Liver (tissue), 9 donors: Measurements from ENCODE around the gene ENDOU. TPM values are rescaled to one million over a fixed set of nuclear protein-coding genes. Genes with fewer than 3 reads are reported as not detected.

Experiments
- DNase-seq: peaks from one replicate; pipeline ENCODE4 v3.0.0-alpha.2; 2017; ENCODE audit warnings: low spot score
- H3K27ac ChIP-seq, 2 donors: one replicate each; pipeline ENCODE4 v1.7.0; 2013; ENCODE audit warnings: inconsistent platforms in 2 of 2, low read length in 2 of 2, control low read depth in 1 of 2, low read depth in 1 of 2, mild to moderate bottlenecking in 1 of 2
- H3K27me3 ChIP-seq, 4 donors: one replicate each; pipeline versions ENCODE4 v1.6.1 to v1.7.0; 2013; ENCODE audit warnings: low read length in 3 of 4, inconsistent platforms in 1 of 4, mild to moderate bottlenecking in 1 of 4, moderate library complexity in 1 of 4; ENCODE audit not compliant: control insufficient read depth in 4 of 4, insufficient read depth in 4 of 4
- H3K36me3 ChIP-seq, 4 donors: one replicate each; pipeline versions ENCODE4 v1.6.1 to v1.7.0; 2013; ENCODE audit warnings: low read length in 3 of 4, mild to moderate bottlenecking in 3 of 4, low read depth in 1 of 4, moderate library complexity in 1 of 4; ENCODE audit not compliant: control insufficient read depth in 4 of 4, insufficient read depth in 3 of 4
- H3K4me1 ChIP-seq, 4 donors: one replicate each; pipeline versions ENCODE4 v1.6.1 to v1.7.0; 2013; ENCODE audit warnings: low read length in 3 of 4, mild to moderate bottlenecking in 3 of 4, moderate library complexity in 1 of 4; ENCODE audit not compliant: control insufficient read depth in 4 of 4, insufficient read depth in 4 of 4
- H3K4me3 ChIP-seq, 3 donors: one replicate each; pipeline versions ENCODE4 v1.6.1 to v1.7.0; 2013; ENCODE audit warnings: low read length in 3 of 3, control low read depth in 1 of 3, low read depth in 1 of 3, mild to moderate bottlenecking in 1 of 3
- H3K9ac ChIP-seq, 2 donors: one replicate each; pipeline ENCODE4 v1.7.0; 2013; ENCODE audit warnings: low read length in 2 of 2, mild to moderate bottlenecking in 2 of 2, moderate library complexity in 2 of 2, control low read depth in 1 of 2, low read depth in 1 of 2
- H3K9me3 ChIP-seq, 4 donors: one replicate each; pipeline versions ENCODE4 v1.6.1 to v1.7.0; 2013; ENCODE audit warnings: low read length in 3 of 4; ENCODE audit not compliant: control insufficient read depth in 4 of 4
- EGR1 ChIP-seq, 2 donors: IDR thresholded peaks; 2 replicates each; pipeline ENCODE4 v1.6.1; 2016 to 2018; ENCODE audit warnings: antibody characterized with exemption in 2 of 2, low read depth in 2 of 2
- FOXA1 ChIP-seq: IDR thresholded peaks from 2 replicates; pipeline ENCODE4 v1.6.1; 2016; ENCODE audit warnings: antibody characterized with exemption
- GABPA ChIP-seq, 2 donors: IDR thresholded peaks in 1 of 2; conservative IDR thresholded peaks in 1 of 2; 2 replicates each; pipeline ENCODE4 v1.6.1; 2016; ENCODE audit warnings: antibody characterized with exemption in 2 of 2, mild to moderate bottlenecking in 1 of 2, moderate library complexity in 1 of 2
- HNF4A ChIP-seq, 2 donors: conservative IDR thresholded peaks; 2 replicates each; pipeline ENCODE4 v1.6.1; 2016; ENCODE audit warnings: antibody characterized with exemption in 2 of 2, mild to moderate bottlenecking in 2 of 2
- NR2F2 ChIP-seq: IDR thresholded peaks from 2 replicates; pipeline ENCODE4 v1.6.1; 2016; ENCODE audit warnings: antibody characterized with exemption
- RAD21 ChIP-seq, 2 donors: IDR thresholded peaks; 2 replicates each; pipeline ENCODE4 v1.6.1; 2016; ENCODE audit warnings: antibody characterized with exemption in 2 of 2, mild to moderate bottlenecking in 2 of 2
- SP1 ChIP-seq: IDR thresholded peaks from 2 replicates; pipeline ENCODE4 v1.6.1; 2018; ENCODE audit warnings: antibody characterized with exemption, mild to moderate bottlenecking
- TAF1 ChIP-seq: conservative IDR thresholded peaks from 2 replicates; pipeline ENCODE4 v1.6.1; 2016; ENCODE audit warnings: antibody characterized with exemption, mild to moderate bottlenecking
- YY1 ChIP-seq: IDR thresholded peaks from 2 replicates; pipeline ENCODE4 v1.6.1; 2016; ENCODE audit warnings: antibody characterized with exemption, mild to moderate bottlenecking
- WGBS: extraction: QIAGEN DNeasy Blood & Tissue Kit; methylation state at CpG from one replicate; pipeline ENCODE4 v1.1.7; 2013; 5-methylcytosine and 5-hydroxymethylcytosine counted together
- polyA plus RNA-seq, 2 donors: library from polyadenylated mRNA; stranded (reverse) in 1 of 2; unstranded in 1 of 2; fragments of 200-250 nt in 1 of 2; fragments of >200 nt in 1 of 2; fragmentation: Nextera tagmentation in 1 of 2; extraction: Ambion mirVana in 1 of 2; gene quantifications; one replicate each; pipeline versions ENCODE4 v1.2.1 to v1.2.3, GENCODE V29; 2013 to 2015
- total RNA-seq, 2 donors: library from RNA; depleted of rRNA; stranded (reverse); fragments of >200 nt; gene quantifications; one replicate each; pipeline ENCODE4 v1.2.3, GENCODE V29; 2014
- TF ChIP-seq, protein P1 (sequence below): IDR thresholded peaks from 2 replicates; pipeline ENCODE4 v1.6.1; 2016; ENCODE audit warnings: antibody characterized with exemption
- TF ChIP-seq, protein P2 (sequence below): IDR thresholded peaks from 2 replicates; pipeline ENCODE4 v1.6.1; 2016; ENCODE audit warnings: antibody characterized with exemption
- TF ChIP-seq, protein P3 (sequence below): IDR thresholded peaks from 2 replicates; pipeline ENCODE4 v1.6.1; 2016; ENCODE audit warnings: antibody characterized with exemption
- TF ChIP-seq, protein P4 (sequence below): fragments of 150-350 bp; IDR thresholded peaks from 2 replicates; pipeline ENCODE4 v1.5.1; 2017; ENCODE audit warnings: improper control_type of control experiment, low read depth, low read length; ENCODE audit not compliant: missing input control
- donor health status: healthy.
- donor health status: healthy.
- donor health status: healthy.
- donor health status: healthy.
- donor health status: healthy.

Gene ENDOU
- total and polyA plus RNA-seq, 4 donors: 0.25 TPM; not detected in 3

DNA sequence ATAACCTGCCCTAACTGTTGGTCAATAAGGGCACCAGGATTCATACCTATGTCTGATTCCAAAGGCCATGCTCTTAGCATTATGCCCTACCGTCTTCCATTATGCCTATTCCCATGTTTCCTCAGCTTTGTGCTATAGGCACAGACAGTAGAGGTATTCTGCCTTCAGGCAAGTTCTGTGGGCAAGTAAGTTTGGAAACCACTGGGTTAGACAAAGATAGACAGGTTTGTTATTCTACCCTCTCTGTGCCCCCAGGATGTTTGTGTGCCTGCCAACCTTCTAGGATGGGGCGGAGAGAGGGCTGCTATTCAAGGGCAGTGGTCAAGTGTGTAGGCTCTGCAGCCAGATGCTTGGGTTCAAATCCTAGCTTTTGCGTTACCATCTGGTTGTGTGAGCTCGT is 28.8 kb upstream of the ENDOU start:
- Histone ChIP-seq H3K27me3 (no peaks in the 10 kb centered on the region), H3K9me3 (no peaks in the 10 kb centered on the region), H3K36me3 (no peaks in the 10 kb centered on the region), H3K4me3 (no peak overlapping the region), H3K9ac (no peak overlapping the region), H3K27ac (no peak overlapping the region), H3K4me1 (peaks cover 0 to 11% (median 6%) of the 10 kb centered on the region in 4 donors)
- no peak for DNase-seq
- WGBS: 95% methylated on average over 4 of the region's 4 CpGs
- TF ChIP-seq, protein P1, sequence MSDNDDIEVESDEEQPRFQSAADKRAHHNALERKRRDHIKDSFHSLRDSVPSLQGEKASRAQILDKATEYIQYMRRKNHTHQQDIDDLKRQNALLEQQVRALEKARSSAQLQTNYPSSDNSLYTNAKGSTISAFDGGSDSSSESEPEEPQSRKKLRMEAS: no peak
- no peak for TF ChIP-seq NR2F2
- TF ChIP-seq TAF1: no peak
- no peak for TF ChIP-seq RAD21 (IDR thresholded peaks at IDR 0.05)
- TF ChIP-seq, protein P2, sequence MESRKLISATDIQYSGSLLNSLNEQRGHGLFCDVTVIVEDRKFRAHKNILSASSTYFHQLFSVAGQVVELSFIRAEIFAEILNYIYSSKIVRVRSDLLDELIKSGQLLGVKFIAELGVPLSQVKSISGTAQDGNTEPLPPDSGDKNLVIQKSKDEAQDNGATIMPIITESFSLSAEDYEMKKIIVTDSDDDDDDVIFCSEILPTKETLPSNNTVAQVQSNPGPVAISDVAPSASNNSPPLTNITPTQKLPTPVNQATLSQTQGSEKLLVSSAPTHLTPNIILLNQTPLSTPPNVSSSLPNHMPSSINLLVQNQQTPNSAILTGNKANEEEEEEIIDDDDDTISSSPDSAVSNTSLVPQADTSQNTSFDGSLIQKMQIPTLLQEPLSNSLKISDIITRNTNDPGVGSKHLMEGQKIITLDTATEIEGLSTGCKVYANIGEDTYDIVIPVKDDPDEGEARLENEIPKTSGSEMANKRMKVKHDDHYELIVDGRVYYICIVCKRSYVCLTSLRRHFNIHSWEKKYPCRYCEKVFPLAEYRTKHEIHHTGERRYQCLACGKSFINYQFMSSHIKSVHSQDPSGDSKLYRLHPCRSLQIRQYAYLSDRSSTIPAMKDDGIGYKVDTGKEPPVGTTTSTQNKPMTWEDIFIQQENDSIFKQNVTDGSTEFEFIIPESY: no peak
- no peak for TF ChIP-seq HNF4A (conservative IDR thresholded peaks at IDR 0.05)
- TF ChIP-seq YY1: no peak
- TF ChIP-seq EGR1 (IDR thresholded peaks at IDR 0.05; ENCODE audit: low read depth in 2 of 2): no peak
- TF ChIP-seq GABPA (IDR thresholded peaks at IDR 0.05 in 1 of 2, conservative IDR thresholded peaks at IDR 0.05 in 1 of 2): no peak
- TF ChIP-seq, protein P3, sequence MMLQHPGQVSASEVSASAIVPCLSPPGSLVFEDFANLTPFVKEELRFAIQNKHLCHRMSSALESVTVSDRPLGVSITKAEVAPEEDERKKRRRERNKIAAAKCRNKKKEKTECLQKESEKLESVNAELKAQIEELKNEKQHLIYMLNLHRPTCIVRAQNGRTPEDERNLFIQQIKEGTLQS: no peak
- TF ChIP-seq, protein P4, sequence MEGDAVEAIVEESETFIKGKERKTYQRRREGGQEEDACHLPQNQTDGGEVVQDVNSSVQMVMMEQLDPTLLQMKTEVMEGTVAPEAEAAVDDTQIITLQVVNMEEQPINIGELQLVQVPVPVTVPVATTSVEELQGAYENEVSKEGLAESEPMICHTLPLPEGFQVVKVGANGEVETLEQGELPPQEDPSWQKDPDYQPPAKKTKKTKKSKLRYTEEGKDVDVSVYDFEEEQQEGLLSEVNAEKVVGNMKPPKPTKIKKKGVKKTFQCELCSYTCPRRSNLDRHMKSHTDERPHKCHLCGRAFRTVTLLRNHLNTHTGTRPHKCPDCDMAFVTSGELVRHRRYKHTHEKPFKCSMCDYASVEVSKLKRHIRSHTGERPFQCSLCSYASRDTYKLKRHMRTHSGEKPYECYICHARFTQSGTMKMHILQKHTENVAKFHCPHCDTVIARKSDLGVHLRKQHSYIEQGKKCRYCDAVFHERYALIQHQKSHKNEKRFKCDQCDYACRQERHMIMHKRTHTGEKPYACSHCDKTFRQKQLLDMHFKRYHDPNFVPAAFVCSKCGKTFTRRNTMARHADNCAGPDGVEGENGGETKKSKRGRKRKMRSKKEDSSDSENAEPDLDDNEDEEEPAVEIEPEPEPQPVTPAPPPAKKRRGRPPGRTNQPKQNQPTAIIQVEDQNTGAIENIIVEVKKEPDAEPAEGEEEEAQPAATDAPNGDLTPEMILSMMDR: no peak
- TF ChIP-seq FOXA1: no peak

DNA sequence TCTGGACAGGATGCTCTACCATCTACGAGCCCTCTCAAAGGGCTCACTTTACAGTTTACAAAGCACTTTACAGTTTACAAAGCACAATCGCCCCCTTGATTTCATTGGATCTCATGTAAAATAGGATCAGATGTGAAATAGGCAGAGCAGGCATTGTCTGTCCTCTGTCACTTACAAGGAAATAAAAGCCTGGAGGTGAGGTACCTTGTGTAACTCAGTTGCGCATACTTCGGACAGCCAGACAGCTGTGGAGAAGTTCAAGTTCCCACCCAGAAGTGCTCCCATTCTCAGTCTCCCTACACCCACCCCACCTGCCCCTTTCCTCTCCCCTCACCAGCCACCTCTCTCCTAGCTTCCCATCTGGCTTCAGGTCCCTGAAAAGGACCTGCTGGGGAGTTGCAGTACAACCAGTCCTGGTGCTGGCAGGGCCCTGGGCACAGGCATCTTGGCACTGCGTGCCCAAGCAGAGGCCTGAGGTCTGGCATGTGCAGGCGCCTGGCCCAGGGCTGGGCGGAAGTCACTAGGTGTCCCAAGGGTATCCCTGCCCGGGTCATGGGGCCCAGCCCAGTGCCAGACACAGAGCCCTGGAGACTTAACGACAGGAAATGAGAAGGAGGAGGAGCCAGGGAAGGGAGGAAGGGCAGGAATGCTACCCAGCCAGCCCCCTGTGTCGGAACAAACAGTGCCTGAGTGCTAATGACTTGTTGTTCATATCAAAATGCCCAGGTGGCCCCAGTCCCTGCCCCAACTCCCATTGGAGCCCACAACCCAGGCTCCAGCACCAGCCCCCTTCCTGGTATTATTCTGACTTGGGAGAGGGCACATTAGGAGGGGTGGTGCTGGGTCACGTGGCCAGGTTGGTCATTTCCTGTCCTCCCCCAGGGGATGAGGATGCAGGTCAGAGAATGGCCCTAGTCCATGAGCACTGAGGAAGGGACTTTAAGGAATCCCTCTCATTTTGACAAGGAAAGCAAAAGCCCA is 28.0 kb upstream of the ENDOU start:
- H3K27me3 ChIP-seq: no peaks in the 10 kb centered on the region
- H3K36me3 ChIP-seq: no peaks in the 10 kb centered on the region
- DNase-seq: no peak
- peaks cover 0 to 7% (median 3%) of the 10 kb centered on the region in 4 donors for H3K4me1 ChIP-seq
- no peak overlapping the region for H3K4me3 ChIP-seq
- H3K9me3 ChIP-seq: no peaks in the 10 kb centered on the region
- H3K9ac ChIP-seq: no peak overlapping the region
- 74% methylated on average over 11 of the region's 11 CpGs for WGBS
- peak overlapping the region in 1 of 2 donors; percentile 19 for H3K27ac ChIP-seq
- TF ChIP-seq NR2F2 (peak; percentile 53), SP1 (peak; percentile 66), FOXA1 (no peak)
